MM.1S (cell line): ENCODE measurements around the gene SVOP.

ENCODE experiments used
- DNase-seq: peaks from one replicate; pipeline ENCODE4 v3.0.0-alpha.2; 2015
- H2AFZ ChIP-seq: fragments of 300-600 bp; sonication (generic); 2 replicates; pipeline ENCODE4 v1.6.0; 2016; ENCODE audit warnings: antibody characterized with exemption, low read length
- H3F3A ChIP-seq: fragments of 300-600 bp; sonication (generic); 2 replicates; pipeline ENCODE4 v1.6.1; 2016; ENCODE audit warnings: mild to moderate bottlenecking, antibody characterized with exemption, low read length, moderate library complexity, mixed read lengths; ENCODE audit not compliant: insufficient read depth
- H3K27ac ChIP-seq: fragments of 300-600 bp; sonication (generic); 2 replicates; pipeline ENCODE4 v1.5.1; 2016; ENCODE audit warnings: mild to moderate bottlenecking, low read length
- H3K27me3 ChIP-seq: fragments of 300-600 bp; sonication (generic); replicated peaks from 2 replicates; pipeline ENCODE4 v1.6.0; 2016; ENCODE audit warnings: low read length; ENCODE audit not compliant: insufficient read depth
- H3K36me3 ChIP-seq: fragments of 300-600 bp; sonication (generic); replicated peaks from 2 replicates; pipeline ENCODE4 v1.6.1; 2016; ENCODE audit warnings: mild to moderate bottlenecking, low read length, mixed read lengths; ENCODE audit not compliant: insufficient read depth
- H3K4me1 ChIP-seq: fragments of 300-600 bp; sonication (generic); 2 replicates; pipeline ENCODE4 v1.6.1; 2016; ENCODE audit warnings: low read length, mixed read lengths
- H3K4me2 ChIP-seq: fragments of 300-600 bp; sonication (generic); 2 replicates; pipeline ENCODE4 v1.6.0; 2016; ENCODE audit warnings: low read depth, low read length
- H3K4me3 ChIP-seq: fragments of 300-600 bp; sonication (generic); 2 replicates; pipeline ENCODE4 v1.5.1; 2016; ENCODE audit warnings: low read length, mixed read lengths
- H3K79me2 ChIP-seq: fragments of 300-600 bp; sonication (generic); 2 replicates; pipeline ENCODE4 v1.6.1; 2016; ENCODE audit warnings: mixed run types, low read length, mixed read lengths
- H3K9ac ChIP-seq: fragments of 300-600 bp; sonication (generic); 2 replicates; pipeline ENCODE4 v1.6.1; 2016; ENCODE audit warnings: low read length, mixed read lengths
- H3K9me2 ChIP-seq: fragments of 300-600 bp; sonication (generic); replicated peaks from 2 replicates; pipeline ENCODE4 v1.6.1; 2016; ENCODE audit warnings: mild to moderate bottlenecking, low read length, mixed read lengths; ENCODE audit not compliant: insufficient read depth
- H3K9me3 ChIP-seq: fragments of 300-600 bp; sonication (generic); replicated peaks from 2 replicates; pipeline ENCODE4 v1.6.1; 2016; ENCODE audit warnings: mild to moderate bottlenecking, low read length, mixed read lengths; ENCODE audit not compliant: insufficient read depth
- H4K20me1 ChIP-seq: fragments of 300-600 bp; sonication (generic); 2 replicates; pipeline ENCODE4 v1.6.1; 2016; ENCODE audit warnings: mild to moderate bottlenecking, low read length, moderate library complexity, mixed read lengths; ENCODE audit not compliant: insufficient read depth
- EZH2 ChIP-seq: fragments of 300-600 bp; sonication (generic); optimal IDR thresholded peaks from 2 replicates; pipeline ENCODE3; 2017; ENCODE audit warnings: low read depth, mild to moderate bottlenecking, antibody characterized with exemption, low read length, mixed read lengths
- EZH2phosphoT487 ChIP-seq: fragments of 300-600 bp; sonication (generic); IDR thresholded peaks from 2 replicates; pipeline ENCODE4 v1.6.1; 2018; ENCODE audit warnings: antibody characterized with exemption, low read length
- TF ChIP-seq, protein P1 (sequence below): fragments of 300-600 bp; sonication (generic); IDR thresholded peaks from 2 replicates; pipeline ENCODE4 v1.5.1; 2016; ENCODE audit warnings: antibody characterized with exemption, low read length, mixed read lengths

Gene SVOP

DNA sequence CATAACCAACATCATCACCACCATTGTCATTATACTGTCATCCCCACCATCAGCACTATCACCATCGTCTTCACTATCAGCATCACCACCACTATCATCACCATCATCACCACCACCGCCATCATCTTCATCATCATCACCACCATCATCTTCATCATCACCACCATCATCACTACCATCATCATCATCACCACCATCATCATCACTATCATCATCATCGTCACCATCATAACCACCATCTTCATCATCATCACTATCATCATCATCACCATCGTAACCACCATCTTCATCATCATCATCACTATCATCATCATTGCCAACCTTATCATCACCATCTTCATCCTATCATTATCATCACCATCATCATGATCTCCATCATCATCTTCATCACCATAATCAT, 39.0 kb downstream of the SVOP start:
- Histone ChIP-seq H3K27ac (no peak overlapping the region), H3K4me3 (no peak overlapping the region), H3K4me1 (no peaks in the 10 kb centered on the region), H3K79me2 (no peaks in the 10 kb centered on the region), H3K9me2 (no peaks in the 10 kb centered on the region), H3K4me2 (no peak overlapping the region), H2AFZ (no peak overlapping the region), H3K9ac (no peak overlapping the region), H3K9me3 (no peaks in the 10 kb centered on the region), H3K36me3 (no peaks in the 10 kb centered on the region), H3K27me3 (no peaks in the 10 kb centered on the region), H3F3A (no peaks in the 10 kb centered on the region), H4K20me1 (no peaks in the 10 kb centered on the region)
- DNase-seq, result no peak
- TF ChIP-seq EZH2phosphoT487, result no peak
- TF ChIP-seq, protein P1, sequence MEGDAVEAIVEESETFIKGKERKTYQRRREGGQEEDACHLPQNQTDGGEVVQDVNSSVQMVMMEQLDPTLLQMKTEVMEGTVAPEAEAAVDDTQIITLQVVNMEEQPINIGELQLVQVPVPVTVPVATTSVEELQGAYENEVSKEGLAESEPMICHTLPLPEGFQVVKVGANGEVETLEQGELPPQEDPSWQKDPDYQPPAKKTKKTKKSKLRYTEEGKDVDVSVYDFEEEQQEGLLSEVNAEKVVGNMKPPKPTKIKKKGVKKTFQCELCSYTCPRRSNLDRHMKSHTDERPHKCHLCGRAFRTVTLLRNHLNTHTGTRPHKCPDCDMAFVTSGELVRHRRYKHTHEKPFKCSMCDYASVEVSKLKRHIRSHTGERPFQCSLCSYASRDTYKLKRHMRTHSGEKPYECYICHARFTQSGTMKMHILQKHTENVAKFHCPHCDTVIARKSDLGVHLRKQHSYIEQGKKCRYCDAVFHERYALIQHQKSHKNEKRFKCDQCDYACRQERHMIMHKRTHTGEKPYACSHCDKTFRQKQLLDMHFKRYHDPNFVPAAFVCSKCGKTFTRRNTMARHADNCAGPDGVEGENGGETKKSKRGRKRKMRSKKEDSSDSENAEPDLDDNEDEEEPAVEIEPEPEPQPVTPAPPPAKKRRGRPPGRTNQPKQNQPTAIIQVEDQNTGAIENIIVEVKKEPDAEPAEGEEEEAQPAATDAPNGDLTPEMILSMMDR, result no peak
- TF ChIP-seq EZH2, result no peak

- Histone ChIP-seq H3F3A (no peaks in the 10 kb centered on the region), H3K4me3 (no peak overlapping the region), H3K4me2 (no peak overlapping the region), H3K27ac (no peak overlapping the region), H3K9ac (no peak overlapping the region), H2AFZ (no peak overlapping the region), H3K9me3 (no peaks in the 10 kb centered on the region), H3K36me3 (no peaks in the 10 kb centered on the region), H3K9me2 (no peaks in the 10 kb centered on the region), H3K79me2 (no peaks in the 10 kb centered on the region), H3K27me3 (no peaks in the 10 kb centered on the region), H4K20me1 (no peaks in the 10 kb centered on the region), H3K4me1 (no peaks in the 10 kb centered on the region)
- no peak for DNase-seq
- TF ChIP-seq EZH2 (no peak), EZH2phosphoT487 (no peak)
- TF ChIP-seq, protein P1, result no peak
Measured at GRCh38 chr12:108980831-108981618, 39.8 kb downstream of the SVOP start.

GRCh38 chr12:108977360-108977759, 43.5 kb downstream of the SVOP start:
- Histone ChIP-seq H3K9me2 (no peaks in the 10 kb centered on the region), H2AFZ (no peak overlapping the region), H3K36me3 (no peaks in the 10 kb centered on the region), H3K9ac (no peak overlapping the region), H3F3A (no peaks in the 10 kb centered on the region), H3K4me2 (no peak overlapping the region), H3K4me1 (no peaks in the 10 kb centered on the region), H3K4me3 (no peak overlapping the region), H3K27me3 (no peaks in the 10 kb centered on the region), H4K20me1 (no peaks in the 10 kb centered on the region), H3K79me2 (no peaks in the 10 kb centered on the region), H3K27ac (no peak overlapping the region), H3K9me3 (no peaks in the 10 kb centered on the region)
- DNase-seq, result no peak
- TF ChIP-seq EZH2 (no peak), EZH2phosphoT487 (no peak)

GRCh38 chr12:108975024-108975593, 45.8 kb downstream of the SVOP start:
- Histone ChIP-seq H3K27me3 (no peaks in the 10 kb centered on the region), H3K79me2 (no peaks in the 10 kb centered on the region), H3K9me2 (no peaks in the 10 kb centered on the region), H3K4me1 (no peaks in the 10 kb centered on the region), H3K27ac (no peak overlapping the region), H3K36me3 (no peaks in the 10 kb centered on the region), H3K4me2 (no peak overlapping the region), H4K20me1 (no peaks in the 10 kb centered on the region), H3K9me3 (no peaks in the 10 kb centered on the region), H3K9ac (no peak overlapping the region), H2AFZ (no peak overlapping the region), H3F3A (no peaks in the 10 kb centered on the region), H3K4me3 (no peak overlapping the region)
- no peak for DNase-seq
- TF ChIP-seq EZH2phosphoT487, result no peak
- TF ChIP-seq, protein P1, result no peak
- no peak for TF ChIP-seq EZH2
